DND-41 (cell line): ENCODE data around the gene PHTF1.
"Not testable (repeated sequence)": the region's sequence is repeated elsewhere in the genome, so short reads cannot be mapped to it uniquely, and the experiment has no call there.

Experiments used
- EZH2 ChIP-seq: IDR thresholded peaks from 3 replicates; pipeline ENCODE4 v1.6.1; 2012; ENCODE audit warnings: borderline replicate concordance, low read depth, mild to moderate bottlenecking, moderate library complexity, low read length, inconsistent platforms; ENCODE audit not compliant: severe bottlenecking
- TF ChIP-seq, protein P1 (sequence below): IDR thresholded peaks from 2 replicates; pipeline ENCODE4 v1.5.1; 2012; ENCODE audit warnings: borderline replicate concordance, low read length, moderate library complexity, mild to moderate bottlenecking; ENCODE audit not compliant: poor library complexity, severe bottlenecking; ENCODE audit errors: extremely low read depth

DNA sequence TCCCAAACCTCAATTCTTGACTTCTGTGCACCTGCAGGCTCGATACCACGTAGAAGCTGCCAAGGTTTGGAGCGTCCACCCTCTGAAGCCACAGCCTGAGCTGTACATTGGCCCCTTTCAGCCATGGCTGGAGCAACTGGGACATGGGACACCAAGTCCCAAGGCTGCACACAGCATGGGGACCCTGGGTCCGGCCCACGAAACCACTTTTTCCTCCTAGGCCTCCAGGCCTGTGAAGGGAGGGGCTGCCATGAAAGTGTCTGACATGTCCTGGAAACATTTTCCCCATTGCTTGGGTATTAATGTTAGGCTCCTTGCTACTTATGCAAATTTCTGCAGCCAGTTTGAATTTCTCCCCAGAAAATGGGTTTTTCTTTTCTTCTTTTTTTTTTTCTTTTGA is 40.7 kb downstream of the PHTF1 start:
- TF ChIP-seq, protein P1, sequence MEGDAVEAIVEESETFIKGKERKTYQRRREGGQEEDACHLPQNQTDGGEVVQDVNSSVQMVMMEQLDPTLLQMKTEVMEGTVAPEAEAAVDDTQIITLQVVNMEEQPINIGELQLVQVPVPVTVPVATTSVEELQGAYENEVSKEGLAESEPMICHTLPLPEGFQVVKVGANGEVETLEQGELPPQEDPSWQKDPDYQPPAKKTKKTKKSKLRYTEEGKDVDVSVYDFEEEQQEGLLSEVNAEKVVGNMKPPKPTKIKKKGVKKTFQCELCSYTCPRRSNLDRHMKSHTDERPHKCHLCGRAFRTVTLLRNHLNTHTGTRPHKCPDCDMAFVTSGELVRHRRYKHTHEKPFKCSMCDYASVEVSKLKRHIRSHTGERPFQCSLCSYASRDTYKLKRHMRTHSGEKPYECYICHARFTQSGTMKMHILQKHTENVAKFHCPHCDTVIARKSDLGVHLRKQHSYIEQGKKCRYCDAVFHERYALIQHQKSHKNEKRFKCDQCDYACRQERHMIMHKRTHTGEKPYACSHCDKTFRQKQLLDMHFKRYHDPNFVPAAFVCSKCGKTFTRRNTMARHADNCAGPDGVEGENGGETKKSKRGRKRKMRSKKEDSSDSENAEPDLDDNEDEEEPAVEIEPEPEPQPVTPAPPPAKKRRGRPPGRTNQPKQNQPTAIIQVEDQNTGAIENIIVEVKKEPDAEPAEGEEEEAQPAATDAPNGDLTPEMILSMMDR: not testable (repeated sequence)
- not testable (repeated sequence) for TF ChIP-seq EZH2
